HL-60 (cell line): ENCODE results near the gene SIGLEC11.

ENCODE experiments used
- GABPA ChIP-seq: IDR thresholded peaks from 2 replicates; pipeline ENCODE4 v1.6.1; 2012; ENCODE audit warnings: low read depth
- POLR2AphosphoS5 ChIP-seq: IDR thresholded peaks from 2 replicates; pipeline ENCODE4 v1.6.1; 2012; ENCODE audit warnings: low read depth
- TF ChIP-seq, protein P1 (sequence below): IDR thresholded peaks from one replicate; pipeline ENCODE4 v1.5.1; 2011; ENCODE audit warnings: low read length, control low read depth, inconsistent platforms; ENCODE audit not compliant: insufficient read depth
- TF ChIP-seq, protein P2 (sequence below): IDR thresholded peaks from 2 replicates; pipeline ENCODE4 v1.6.1; 2012; ENCODE audit warnings: low read depth; ENCODE audit not compliant: insufficient replicate concordance

DNA sequence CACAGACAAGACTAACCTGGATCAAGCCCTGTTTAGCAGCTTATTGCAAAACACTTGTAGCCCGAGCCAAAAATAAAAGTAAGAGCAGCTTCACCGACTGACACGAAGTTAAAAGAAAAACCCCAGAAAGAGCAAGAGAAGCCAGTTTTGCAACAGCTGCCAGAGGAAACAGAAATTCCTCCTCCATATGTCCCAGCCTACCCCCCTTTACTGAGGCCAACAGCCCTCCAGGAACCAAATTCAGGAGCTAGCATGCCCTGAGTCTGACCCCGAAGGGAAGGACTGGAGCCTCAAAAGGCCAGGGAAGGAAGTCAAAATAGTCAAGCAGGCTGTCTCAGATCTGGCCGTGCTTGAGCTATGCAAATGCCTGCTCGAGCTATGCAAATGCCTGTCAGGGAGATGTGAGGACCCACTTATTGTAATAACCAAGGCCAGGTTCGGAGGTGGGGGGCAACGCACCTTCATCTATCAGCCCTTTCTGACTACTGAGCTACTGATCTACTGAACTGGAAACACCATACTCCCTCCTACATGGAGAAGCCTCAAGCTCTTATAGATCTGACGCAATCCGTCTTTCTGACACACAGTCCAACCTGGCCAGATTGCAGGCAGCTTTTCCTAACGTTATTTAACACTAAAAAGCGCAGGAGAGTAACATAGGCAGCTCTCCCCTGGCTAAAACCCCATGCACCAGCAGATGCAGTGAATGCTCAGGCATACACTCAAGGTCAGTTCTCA, 6.7 kb downstream of the SIGLEC11 start:
- TF ChIP-seq, protein P1, sequence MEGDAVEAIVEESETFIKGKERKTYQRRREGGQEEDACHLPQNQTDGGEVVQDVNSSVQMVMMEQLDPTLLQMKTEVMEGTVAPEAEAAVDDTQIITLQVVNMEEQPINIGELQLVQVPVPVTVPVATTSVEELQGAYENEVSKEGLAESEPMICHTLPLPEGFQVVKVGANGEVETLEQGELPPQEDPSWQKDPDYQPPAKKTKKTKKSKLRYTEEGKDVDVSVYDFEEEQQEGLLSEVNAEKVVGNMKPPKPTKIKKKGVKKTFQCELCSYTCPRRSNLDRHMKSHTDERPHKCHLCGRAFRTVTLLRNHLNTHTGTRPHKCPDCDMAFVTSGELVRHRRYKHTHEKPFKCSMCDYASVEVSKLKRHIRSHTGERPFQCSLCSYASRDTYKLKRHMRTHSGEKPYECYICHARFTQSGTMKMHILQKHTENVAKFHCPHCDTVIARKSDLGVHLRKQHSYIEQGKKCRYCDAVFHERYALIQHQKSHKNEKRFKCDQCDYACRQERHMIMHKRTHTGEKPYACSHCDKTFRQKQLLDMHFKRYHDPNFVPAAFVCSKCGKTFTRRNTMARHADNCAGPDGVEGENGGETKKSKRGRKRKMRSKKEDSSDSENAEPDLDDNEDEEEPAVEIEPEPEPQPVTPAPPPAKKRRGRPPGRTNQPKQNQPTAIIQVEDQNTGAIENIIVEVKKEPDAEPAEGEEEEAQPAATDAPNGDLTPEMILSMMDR, result no peak
- TF ChIP-seq GABPA (no peak), POLR2AphosphoS5 (no peak)
- TF ChIP-seq, protein P2, sequence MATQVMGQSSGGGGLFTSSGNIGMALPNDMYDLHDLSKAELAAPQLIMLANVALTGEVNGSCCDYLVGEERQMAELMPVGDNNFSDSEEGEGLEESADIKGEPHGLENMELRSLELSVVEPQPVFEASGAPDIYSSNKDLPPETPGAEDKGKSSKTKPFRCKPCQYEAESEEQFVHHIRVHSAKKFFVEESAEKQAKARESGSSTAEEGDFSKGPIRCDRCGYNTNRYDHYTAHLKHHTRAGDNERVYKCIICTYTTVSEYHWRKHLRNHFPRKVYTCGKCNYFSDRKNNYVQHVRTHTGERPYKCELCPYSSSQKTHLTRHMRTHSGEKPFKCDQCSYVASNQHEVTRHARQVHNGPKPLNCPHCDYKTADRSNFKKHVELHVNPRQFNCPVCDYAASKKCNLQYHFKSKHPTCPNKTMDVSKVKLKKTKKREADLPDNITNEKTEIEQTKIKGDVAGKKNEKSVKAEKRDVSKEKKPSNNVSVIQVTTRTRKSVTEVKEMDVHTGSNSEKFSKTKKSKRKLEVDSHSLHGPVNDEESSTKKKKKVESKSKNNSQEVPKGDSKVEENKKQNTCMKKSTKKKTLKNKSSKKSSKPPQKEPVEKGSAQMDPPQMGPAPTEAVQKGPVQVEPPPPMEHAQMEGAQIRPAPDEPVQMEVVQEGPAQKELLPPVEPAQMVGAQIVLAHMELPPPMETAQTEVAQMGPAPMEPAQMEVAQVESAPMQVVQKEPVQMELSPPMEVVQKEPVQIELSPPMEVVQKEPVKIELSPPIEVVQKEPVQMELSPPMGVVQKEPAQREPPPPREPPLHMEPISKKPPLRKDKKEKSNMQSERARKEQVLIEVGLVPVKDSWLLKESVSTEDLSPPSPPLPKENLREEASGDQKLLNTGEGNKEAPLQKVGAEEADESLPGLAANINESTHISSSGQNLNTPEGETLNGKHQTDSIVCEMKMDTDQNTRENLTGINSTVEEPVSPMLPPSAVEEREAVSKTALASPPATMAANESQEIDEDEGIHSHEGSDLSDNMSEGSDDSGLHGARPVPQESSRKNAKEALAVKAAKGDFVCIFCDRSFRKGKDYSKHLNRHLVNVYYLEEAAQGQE, result no peak
